ENCODE results near the gene ROPN1B.
"Not testable (repeated sequence)": the region's sequence is repeated elsewhere in the genome, so short reads cannot be mapped to it uniquely, and the experiment has no call there.

The ROPN1B gene

GRCh38 chr3:125957674-125958510 is 11.1 kb upstream of the ROPN1B start:
- no peak for DNase-seq (ENCODE audit: extremely low read depth in 1 of 2, low read depth in 1 of 2)

GRCh38 chr3:125958511-125959316 is 10.3 kb upstream of the ROPN1B start:
- no peak for DNase-seq (ENCODE audit: extremely low read depth in 1 of 2, low read depth in 1 of 2)

- no peak for DNase-seq (ENCODE audit: extremely low read depth in 1 of 2, low read depth in 1 of 2)
Measured at GRCh38 chr3:125959317-125960065, 9.5 kb upstream of the ROPN1B start.

- no peak for DNase-seq (ENCODE audit: extremely low read depth in 1 of 2, low read depth in 1 of 2)
Measured at GRCh38 chr3:125960066-125960424, 8.9 kb upstream of the ROPN1B start.

- no peak for DNase-seq (ENCODE audit: extremely low read depth in 1 of 2, low read depth in 1 of 2)
Measured at GRCh38 chr3:125960456-125961288, 8.3 kb upstream of the ROPN1B start.

- no peak for DNase-seq (ENCODE audit: extremely low read depth in 1 of 2, low read depth in 1 of 2)
Measured at GRCh38 chr3:125961289-125961589, 7.7 kb upstream of the ROPN1B start.

GRCh38 chr3:125963834-125964233 is 5.1 kb upstream of the ROPN1B start:
- DNase-seq (ENCODE audit: extremely low read depth in 1 of 2, low read depth in 1 of 2), result not testable (repeated sequence)

GRCh38 chr3:125965505-125965904 is 3.5 kb upstream of the ROPN1B start:
- DNase-seq (ENCODE audit: extremely low read depth in 1 of 2, low read depth in 1 of 2), result no peak

GRCh38 chr3:125967156-125967555 is 1.8 kb upstream of the ROPN1B start:
- DNase-seq (ENCODE audit: extremely low read depth in 1 of 2, low read depth in 1 of 2), result no peak

GRCh38 chr3:125968121-125968520 is 857 bp upstream of the ROPN1B start:
- not testable (repeated sequence) for DNase-seq (ENCODE audit: extremely low read depth in 1 of 2, low read depth in 1 of 2)

GRCh38 chr3:125971997-125972944 is 3.3 kb downstream of the ROPN1B start:
- not testable (repeated sequence) for DNase-seq (ENCODE audit: extremely low read depth in 1 of 2, low read depth in 1 of 2)

- DNase-seq (ENCODE audit: extremely low read depth in 1 of 2, low read depth in 1 of 2), result not testable (repeated sequence)
Measured at GRCh38 chr3:125975245-125976002, 6.4 kb downstream of the ROPN1B start.

- DNase-seq (ENCODE audit: extremely low read depth in 1 of 2, low read depth in 1 of 2), result not testable (repeated sequence)
Measured at GRCh38 chr3:125976003-125976390, 7.0 kb downstream of the ROPN1B start.

GRCh38 chr3:125977104-125977503 is 8.1 kb downstream of the ROPN1B start:
- DNase-seq (ENCODE audit: extremely low read depth in 1 of 2, low read depth in 1 of 2), result not testable (repeated sequence)

- not testable (repeated sequence) for DNase-seq (ENCODE audit: extremely low read depth in 1 of 2, low read depth in 1 of 2)
Measured at GRCh38 chr3:125984951-125985350, 16.0 kb downstream of the ROPN1B start.

GRCh38 chr3:125990253-125990970 is 21.4 kb downstream of the ROPN1B start:
- peak; percentile 27 to 62 for DNase-seq (ENCODE audit: extremely low read depth in 1 of 2, low read depth in 1 of 2)

GRCh38 chr3:125996751-125997150 is 27.8 kb downstream of the ROPN1B start:
- not testable (repeated sequence) for DNase-seq (ENCODE audit: extremely low read depth in 1 of 2, low read depth in 1 of 2)

GRCh38 chr3:126002189-126002588 is 33.2 kb downstream of the ROPN1B start:
- no peak for DNase-seq (ENCODE audit: extremely low read depth in 1 of 2, low read depth in 1 of 2)

Measured in stimulated activated CD8-positive, alpha-beta memory T cell treated with anti-CD3 and anti-CD28 coated beads, Interleukin-7, amount 100 ng/mL, for 48 hours (primary cell).